ENCODE data around the gene ANAPC1.
"Not testable (repeated sequence)": the region's sequence is repeated elsewhere in the genome, so short reads cannot be mapped to it uniquely, and the experiment has no call there.

GRCh38 chr2:111872806-111873205, 11.2 kb downstream of the ANAPC1 start:
- TF ChIP-seq CTCF, POLR2A, EP300, POLR2AphosphoS5 (IDR thresholded peaks at IDR 0.05): not testable (repeated sequence)
